GM12873 (cell line): ENCODE results near the gene LPCAT1.

Experiments
- CTCF ChIP-seq: IDR thresholded peaks from 2 replicates; pipeline ENCODE4 v1.5.1; 2012; ENCODE audit warnings: low read depth, mild to moderate bottlenecking, moderate library complexity, low read length, control low read depth; ENCODE audit not compliant: insufficient read depth; ENCODE audit errors: missing control alignments

LPCAT1 gene

GRCh38 chr5:1493413-1493812 is 30.3 kb downstream of the LPCAT1 start:
- TF ChIP-seq CTCF, result no peak

- TF ChIP-seq CTCF, result no peak
Measured at GRCh38 chr5:1492757-1493156, 31.0 kb downstream of the LPCAT1 start.

GRCh38 chr5:1490376-1490775 is 33.4 kb downstream of the LPCAT1 start:
- TF ChIP-seq CTCF, result no peak

- TF ChIP-seq CTCF, result no peak
Measured at GRCh38 chr5:1489754-1490153, 34.0 kb downstream of the LPCAT1 start.

GRCh38 chr5:1488882-1489680 is 34.7 kb downstream of the LPCAT1 start:
- no peak for TF ChIP-seq CTCF

- no peak for TF ChIP-seq CTCF
Measured at GRCh38 chr5:1487079-1487764, 36.5 kb downstream of the LPCAT1 start.

- no peak for TF ChIP-seq CTCF
Measured at GRCh38 chr5:1486271-1486670, 37.5 kb downstream of the LPCAT1 start.
